ENCODE data around the gene NXT2. TPM values are rescaled to one million over a fixed set of nuclear protein-coding genes. Genes with fewer than 3 reads are reported as not detected.

Gene NXT2
- total RNA-seq, 2 experiments from 2014 or later, result 4.5 to 4.6 TPM

Other genes starting within 250 kb of the NXT2 start
- gene GUCY2F, start 54.8 kb upstream of the NXT2 start, total RNA-seq, result not detected
- not detected for gene KCNE5, start 88.3 kb downstream of the NXT2 start, total RNA-seq
- gene ACSL4, start 196.4 kb downstream of the NXT2 start, total RNA-seq, result 10 to 100 TPM; 17.2 to 18.6 TPM

Data from CD8-positive, alpha-beta T cell (primary cell).